ENCODE data around the gene KLHL21. TPM values are rescaled to one million over a fixed set of nuclear protein-coding genes. Genes with fewer than 3 reads are reported as not detected.
A peak's percentile ranks its signal among the peaks of the same experiment; 100 is the strongest.

The KLHL21 gene
- total and polyA plus RNA-seq, 9 of the 15 experiments (the other 6 are each of a cell fraction or from before 2014, with no cell fraction given) = 2.1 to 42.1 (median 17.5) TPM

GRCh38 chr1:6601923-6602668 is 573 bp downstream of the KLHL21 start (continued):
- TF ChIP-seq ZBTB34 (CRISPR knock-in tag; IDR thresholded peaks at IDR 0.05) = no peak; the same call in 1 of the 2 replicates
- TF ChIP-seq ZNF253 (CRISPR knock-in tag; conservative IDR thresholded peaks at IDR 0.05) = no peak
- no peak for TF ChIP-seq ZNF311 (CRISPR knock-in tag; IDR thresholded peaks at IDR 0.05)
- no peak; a peak in 1 of 4 replicates for TF ChIP-seq MLX (CRISPR knock-in tag; conservative IDR thresholded peaks at IDR 0.05)
- 0 out of 2 replicates have a peak, but pooled peaks have one; percentile 37 for TF ChIP-seq SRSF3 (IDR thresholded peaks at IDR 0.05; ENCODE audit: insufficient read depth, low read length)
- TF ChIP-seq HSF4 (CRISPR knock-in tag; IDR thresholded peaks at IDR 0.05; ENCODE audit: borderline replicate concordance) = no peak
- peak; percentile 92 for TF ChIP-seq ARID4B (CRISPR knock-in tag; IDR thresholded peaks at IDR 0.05)
- TF ChIP-seq ZNF668 (CRISPR knock-in tag; IDR thresholded peaks at IDR 0.05) = no peak
- no peak for TF ChIP-seq EWSR1 (IDR thresholded peaks at IDR 0.05; ENCODE audit: borderline replicate concordance, low read depth, partially characterized antibody)
- TF ChIP-seq DACH1 (IDR thresholded peaks at IDR 0.05; ENCODE audit: partially characterized antibody) = no peak
- TF ChIP-seq SRSF7 (optimal IDR thresholded peaks at IDR 0.05; ENCODE audit: low read depth, low read length) = no peak
- TF ChIP-seq NR3C1 (CRISPR knock-in tag; IDR thresholded peaks at IDR 0.05) = no peak
- no peak for TF ChIP-seq RHOXF2B (CRISPR knock-in tag; conservative IDR thresholded peaks at IDR 0.05)
- TF ChIP-seq SMAD1 (IDR thresholded peaks at IDR 0.05; ENCODE audit: low read depth, low read length, partially characterized antibody) = no peak
- peak in 1 of 2 experiments; percentile 8; a peak in 2 of 4 replicates for TF ChIP-seq SIN3A (IDR thresholded peaks at IDR 0.05; ENCODE audit: borderline replicate concordance in 2 of 2, control insufficient read depth in 1 of 2, low read depth in 2 of 2, low read length in 2 of 2)
- peak; percentile 97; the same call in 1 of the 2 replicates for TF ChIP-seq TGIF2 (CRISPR knock-in tag; IDR thresholded peaks at IDR 0.05)
- peak; percentile 40 for TF ChIP-seq BHLHE40 (IDR thresholded peaks at IDR 0.05; ENCODE audit: low read length)
- no peak for TF ChIP-seq HBP1 (CRISPR knock-in tag; IDR thresholded peaks at IDR 0.05)
- TF ChIP-seq RNF2 (IDR thresholded peaks at IDR 0.05) = 0 out of 2 replicates have a peak, but pooled peaks have one; percentile 44
- TF ChIP-seq ZNF695 (CRISPR knock-in tag; IDR thresholded peaks at IDR 0.05) = no peak
